Measurements from ENCODE around the gene TUBB.

DNA sequence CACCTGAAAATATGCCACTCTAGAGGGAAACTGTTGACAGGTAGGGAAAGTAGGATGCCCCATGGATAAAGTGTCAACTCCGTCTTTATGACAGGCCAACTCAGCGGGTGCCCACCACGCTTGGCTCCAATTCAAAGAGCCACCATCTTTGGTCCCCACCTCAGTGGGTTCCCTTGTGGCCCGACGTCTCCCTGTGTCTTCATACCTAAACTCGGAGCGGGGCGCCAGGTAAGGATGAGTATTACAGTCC lies 3.3 kb upstream of the TUBB start:
- TF ChIP-seq POLR2A (IDR thresholded peaks at IDR 0.05): no peak
- peak in 1 of 3 donors; percentile 21 for TF ChIP-seq CTCF (IDR thresholded peaks at IDR 0.05)
- TF ChIP-seq POLR2AphosphoS5 (IDR thresholded peaks at IDR 0.05): no peak
